ENCODE measurements around the gene HYDIN.
"Not testable (repeated sequence)": the region's sequence is repeated elsewhere in the genome, so short reads cannot be mapped to it uniquely, and the experiment has no call there.

HYDIN gene

GRCh38 chr16:70995799-70996198 lies 234.7 kb downstream of the HYDIN start:
- DNase-seq (ENCODE audit: low read depth in 2 of 2) = not testable (repeated sequence)

DNA sequence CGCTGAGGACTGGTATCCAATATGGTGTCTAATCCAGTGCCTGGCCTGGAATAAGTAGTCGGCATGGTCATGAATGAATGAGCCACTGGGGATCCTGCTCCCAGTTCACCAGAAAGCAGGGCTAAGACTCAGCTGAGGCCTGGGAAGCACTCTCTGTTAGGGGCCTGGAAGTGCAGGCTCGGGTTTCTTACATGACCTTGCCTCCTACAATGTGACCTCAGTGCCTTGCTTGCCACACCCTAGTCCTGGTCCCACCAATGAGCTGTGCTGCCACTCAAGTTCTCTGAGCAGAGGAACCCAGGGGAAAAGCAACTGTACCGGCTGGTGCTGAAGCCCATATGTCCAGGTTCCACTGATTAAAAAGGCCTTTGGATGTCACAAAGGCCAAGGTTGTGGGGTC lies 238.0 kb downstream of the HYDIN start:
- DNase-seq (ENCODE audit: low read depth in 2 of 2) = not testable (repeated sequence)

- not testable (repeated sequence) for DNase-seq (ENCODE audit: low read depth in 2 of 2)
Measured at GRCh38 chr16:70987019-70987715, 243.4 kb downstream of the HYDIN start.

DNA sequence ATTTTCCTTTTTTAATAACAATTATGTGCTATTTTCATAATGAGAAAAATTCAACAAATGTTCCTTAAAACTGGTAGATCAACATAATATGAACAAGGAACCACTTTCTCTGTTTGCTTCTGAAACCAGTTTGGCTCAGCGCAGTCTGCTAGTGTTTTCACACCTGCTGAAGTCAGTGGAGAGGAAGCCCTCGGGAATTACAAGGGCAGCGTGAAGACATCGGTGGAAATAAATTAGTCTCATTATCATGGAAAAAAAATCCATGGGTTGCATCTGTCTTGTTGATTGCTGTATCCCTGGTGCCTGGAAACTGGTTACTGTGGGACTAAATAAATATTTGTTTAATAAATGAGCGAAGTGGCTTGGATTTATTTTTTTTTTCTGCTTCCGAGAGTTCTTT lies 245.8 kb downstream of the HYDIN start:
- not testable (repeated sequence) for DNase-seq (ENCODE audit: low read depth in 2 of 2)

DNA sequence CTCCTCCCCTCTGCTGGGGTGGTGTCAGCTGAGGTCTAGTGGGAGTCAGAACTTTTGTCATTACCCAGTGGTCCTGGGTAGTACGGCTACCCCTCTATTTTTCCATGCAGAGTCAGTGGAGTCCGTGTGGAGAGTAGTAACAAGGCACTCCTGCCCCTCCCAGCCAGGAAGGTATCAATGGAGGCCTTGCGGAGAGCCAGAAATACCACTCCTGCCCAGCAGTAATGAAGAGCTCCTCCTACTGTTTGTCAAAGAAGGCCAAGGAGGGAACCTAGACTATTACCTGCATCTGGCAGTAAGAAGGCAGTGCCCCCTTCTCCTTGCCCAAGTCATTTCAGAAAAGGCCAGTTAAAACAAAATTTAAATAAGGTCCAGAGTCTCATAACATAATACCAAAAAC lies 262.2 kb downstream of the HYDIN start:
- not testable (repeated sequence) for DNase-seq (ENCODE audit: low read depth in 2 of 2)

GRCh38 chr16:70960169-70960568 lies 270.4 kb downstream of the HYDIN start:
- DNase-seq (ENCODE audit: low read depth in 2 of 2) = not testable (repeated sequence)

GRCh38 chr16:70954922-70955321 lies 275.6 kb downstream of the HYDIN start:
- DNase-seq (ENCODE audit: low read depth in 2 of 2) = not testable (repeated sequence)

- not testable (repeated sequence) for DNase-seq (ENCODE audit: low read depth in 2 of 2)
Measured at GRCh38 chr16:70953824-70954223, 276.7 kb downstream of the HYDIN start.

- not testable (repeated sequence) for DNase-seq (ENCODE audit: low read depth in 2 of 2)
Measured at GRCh38 chr16:70943551-70943950, 287.0 kb downstream of the HYDIN start.

- not testable (repeated sequence) for DNase-seq (ENCODE audit: low read depth in 2 of 2)
Measured at GRCh38 chr16:70939690-70940359, 290.7 kb downstream of the HYDIN start.

GRCh38 chr16:70936781-70937525 lies 293.6 kb downstream of the HYDIN start:
- DNase-seq (ENCODE audit: low read depth in 2 of 2) = not testable (repeated sequence)

DNA sequence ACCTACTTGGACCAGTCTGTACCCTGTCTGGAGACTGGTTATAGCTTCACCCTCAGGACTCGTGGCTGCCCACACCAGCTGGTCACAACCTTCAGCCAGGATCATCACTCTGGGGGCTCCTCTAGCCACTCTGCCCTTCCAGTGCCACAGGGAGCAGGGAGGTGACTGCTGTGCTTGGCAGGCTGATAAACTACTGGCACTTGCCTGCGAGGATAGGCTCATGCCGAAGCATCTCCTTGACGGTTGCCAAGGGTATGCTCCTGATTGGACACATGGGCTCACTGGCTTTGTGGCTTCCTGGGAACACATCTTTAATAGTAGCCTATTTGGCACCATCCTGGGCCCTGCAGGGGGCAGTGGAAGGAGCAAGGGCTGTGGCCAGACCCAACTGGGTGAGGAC lies 295.2 kb downstream of the HYDIN start:
- not testable (repeated sequence) for DNase-seq (ENCODE audit: low read depth in 2 of 2)

- not testable (repeated sequence) for DNase-seq (ENCODE audit: low read depth in 2 of 2)
Measured at GRCh38 chr16:70933746-70934145, 296.8 kb downstream of the HYDIN start.

GRCh38 chr16:70930757-70931156 lies 299.8 kb downstream of the HYDIN start:
- not testable (repeated sequence) for DNase-seq (ENCODE audit: low read depth in 2 of 2)

GRCh38 chr16:70922164-70922563 lies 308.4 kb downstream of the HYDIN start:
- not testable (repeated sequence) for DNase-seq (ENCODE audit: low read depth in 2 of 2)

DNA sequence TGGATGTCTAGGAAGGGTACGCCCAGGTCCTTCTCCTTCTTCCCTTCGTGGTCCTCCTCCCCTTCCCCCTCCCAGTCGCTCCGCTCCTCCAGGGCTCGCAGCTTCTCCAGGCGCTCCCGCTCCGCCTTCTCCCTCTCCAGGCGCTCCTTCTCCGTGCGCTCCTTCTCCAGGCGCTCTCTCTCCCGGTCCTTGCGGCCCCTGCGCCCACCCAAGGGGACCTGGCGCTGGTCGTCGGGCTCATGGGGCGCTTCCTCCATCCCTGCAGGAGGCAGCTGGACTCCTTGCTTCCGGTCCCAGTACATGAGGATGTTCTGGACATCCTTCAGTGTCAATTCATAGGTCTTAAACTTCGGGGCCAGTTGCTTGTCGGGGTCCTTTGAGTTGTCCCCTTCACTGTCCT lies 309.9 kb downstream of the HYDIN start:
- not testable (repeated sequence) for DNase-seq (ENCODE audit: low read depth in 2 of 2)

DNA sequence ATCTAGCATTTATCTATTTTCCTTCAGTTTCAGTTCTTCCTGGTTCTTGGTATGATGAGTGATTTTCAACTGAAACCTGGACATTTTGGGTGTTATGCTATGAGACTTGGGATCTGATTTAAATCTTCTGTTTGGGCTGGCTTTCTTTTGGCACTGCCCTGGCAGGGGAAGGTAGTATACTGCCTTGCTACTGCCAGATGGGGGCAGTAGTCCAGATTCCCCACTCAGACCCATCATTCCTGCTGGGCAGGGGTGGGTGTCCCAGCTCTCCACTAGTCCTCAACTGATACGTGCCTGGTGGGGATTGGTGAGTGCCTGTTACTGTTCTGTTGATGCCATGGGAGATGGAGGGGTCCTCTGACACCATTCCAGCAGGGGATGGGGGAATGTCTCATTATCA lies 342.3 kb downstream of the HYDIN start:
- not testable (repeated sequence) for DNase-seq (ENCODE audit: low read depth in 2 of 2)

DNA sequence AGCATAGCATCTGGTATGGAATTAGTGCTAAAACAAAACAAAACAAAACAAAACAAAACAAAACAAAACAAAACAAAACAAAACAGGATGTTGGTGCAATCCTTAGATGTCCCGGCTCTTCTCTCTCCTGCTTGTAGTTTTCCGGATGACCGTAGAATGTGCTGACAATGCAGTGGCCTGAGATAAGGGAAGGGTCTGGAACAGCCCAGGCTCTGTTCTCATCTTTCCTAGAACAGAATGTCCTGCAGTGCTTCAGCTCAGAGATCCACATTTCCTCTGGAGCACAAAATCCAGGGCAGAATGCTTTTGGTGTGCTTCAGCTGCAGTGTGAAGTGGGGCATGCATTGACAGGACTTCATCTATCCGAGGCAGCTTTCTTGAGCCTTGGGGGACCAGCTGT lies 345.9 kb downstream of the HYDIN start:
- DNase-seq (ENCODE audit: low read depth in 2 of 2) = not testable (repeated sequence)

- DNase-seq (ENCODE audit: low read depth in 2 of 2) = not testable (repeated sequence)
Measured at GRCh38 chr16:70882311-70882710, 348.2 kb downstream of the HYDIN start.

DNA sequence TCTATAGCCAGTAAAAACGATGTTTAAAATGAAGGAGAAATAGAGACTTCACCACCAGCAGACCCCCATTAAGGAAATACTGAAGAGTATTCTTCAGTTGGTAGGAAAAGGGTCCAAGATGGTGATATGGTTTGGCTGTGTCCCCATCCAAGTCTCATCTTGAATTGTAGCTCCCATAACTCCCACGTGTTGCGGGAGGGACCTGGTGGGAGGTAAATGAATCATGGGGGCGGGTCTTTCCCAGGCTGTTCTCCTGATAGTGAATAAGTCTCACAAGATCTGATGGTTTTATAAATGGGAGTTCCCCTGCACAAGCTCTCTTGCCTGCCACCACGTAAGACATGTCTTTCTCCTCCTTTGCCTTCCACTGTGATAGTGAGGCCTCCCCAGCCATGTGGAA lies 352.6 kb downstream of the HYDIN start:
- not testable (repeated sequence) for DNase-seq (ENCODE audit: low read depth in 2 of 2)

DNA sequence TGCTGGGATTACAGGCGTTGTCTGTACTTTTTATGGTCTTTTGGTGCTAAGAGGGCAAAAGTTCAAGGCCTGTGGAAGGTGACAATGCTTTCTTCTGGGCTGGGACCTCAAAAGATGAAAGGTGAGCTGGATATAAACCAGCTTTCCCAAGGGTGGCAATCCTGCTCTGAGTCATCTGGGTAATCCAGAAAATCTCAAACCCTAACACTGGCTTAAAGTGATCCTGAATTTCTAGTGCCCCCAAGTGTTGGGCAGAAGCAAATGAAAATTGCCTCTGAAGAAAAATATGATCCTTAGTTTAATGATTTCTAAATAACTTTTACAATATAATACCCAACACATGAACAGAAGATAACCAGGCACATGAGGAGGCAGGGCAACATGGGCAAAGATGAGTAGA lies 354.1 kb downstream of the HYDIN start:
- not testable (repeated sequence) for DNase-seq (ENCODE audit: low read depth in 2 of 2)

DNA sequence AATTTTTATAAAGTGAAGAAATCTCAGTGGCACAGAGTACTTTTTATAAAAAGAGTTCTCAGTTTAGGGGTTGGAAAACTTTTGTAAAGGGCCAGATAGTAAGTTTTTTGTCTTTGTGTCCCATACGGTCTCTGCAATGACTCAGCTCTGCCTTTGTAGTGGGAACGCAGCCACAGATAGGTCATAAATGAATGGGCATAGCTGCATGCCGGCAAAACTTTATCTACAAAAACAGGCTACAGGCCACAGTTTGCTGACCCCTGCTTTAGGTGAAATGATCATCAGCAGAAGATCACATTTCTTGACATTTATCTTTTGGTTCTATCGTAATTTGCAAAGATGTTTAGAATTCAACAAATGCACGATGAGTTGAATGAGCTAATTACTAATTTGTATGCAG lies 365.8 kb downstream of the HYDIN start:
- DNase-seq (ENCODE audit: low read depth in 2 of 2) = not testable (repeated sequence)

All from stimulated activated CD8-positive, alpha-beta memory T cell treated with anti-CD3 and anti-CD28 coated beads, Interleukin-2, amount 100 ng/mL, for 48 hours (primary cell).